Liver (tissue), 9 donors: ENCODE measurements around the gene COL26A1. TPM values are rescaled to one million over a fixed set of nuclear protein-coding genes. Genes with fewer than 3 reads are reported as not detected.

Experiments
- DNase-seq: peaks from one replicate; pipeline ENCODE4 v3.0.0-alpha.2; 2017; ENCODE audit warnings: low spot score
- H3K27ac ChIP-seq, 2 donors: one replicate each; pipeline ENCODE4 v1.7.0; 2013; ENCODE audit warnings: inconsistent platforms in 2 of 2, low read length in 2 of 2, control low read depth in 1 of 2, low read depth in 1 of 2, mild to moderate bottlenecking in 1 of 2
- H3K27me3 ChIP-seq, 4 donors: one replicate each; pipeline versions ENCODE4 v1.6.1 to v1.7.0; 2013; ENCODE audit warnings: low read length in 3 of 4, inconsistent platforms in 1 of 4, mild to moderate bottlenecking in 1 of 4, moderate library complexity in 1 of 4; ENCODE audit not compliant: control insufficient read depth in 4 of 4, insufficient read depth in 4 of 4
- H3K36me3 ChIP-seq, 4 donors: one replicate each; pipeline versions ENCODE4 v1.6.1 to v1.7.0; 2013; ENCODE audit warnings: low read length in 3 of 4, mild to moderate bottlenecking in 3 of 4, low read depth in 1 of 4, moderate library complexity in 1 of 4; ENCODE audit not compliant: control insufficient read depth in 4 of 4, insufficient read depth in 3 of 4
- H3K4me1 ChIP-seq, 4 donors: one replicate each; pipeline versions ENCODE4 v1.6.1 to v1.7.0; 2013; ENCODE audit warnings: low read length in 3 of 4, mild to moderate bottlenecking in 3 of 4, moderate library complexity in 1 of 4; ENCODE audit not compliant: control insufficient read depth in 4 of 4, insufficient read depth in 4 of 4
- H3K4me3 ChIP-seq, 3 donors: one replicate each; pipeline versions ENCODE4 v1.6.1 to v1.7.0; 2013; ENCODE audit warnings: low read length in 3 of 3, control low read depth in 1 of 3, low read depth in 1 of 3, mild to moderate bottlenecking in 1 of 3
- H3K9ac ChIP-seq, 2 donors: one replicate each; pipeline ENCODE4 v1.7.0; 2013; ENCODE audit warnings: low read length in 2 of 2, mild to moderate bottlenecking in 2 of 2, moderate library complexity in 2 of 2, control low read depth in 1 of 2, low read depth in 1 of 2
- H3K9me3 ChIP-seq, 4 donors: one replicate each; pipeline versions ENCODE4 v1.6.1 to v1.7.0; 2013; ENCODE audit warnings: low read length in 3 of 4; ENCODE audit not compliant: control insufficient read depth in 4 of 4
- EGR1 ChIP-seq, 2 donors: IDR thresholded peaks; 2 replicates each; pipeline ENCODE4 v1.6.1; 2016 to 2018; ENCODE audit warnings: antibody characterized with exemption in 2 of 2, low read depth in 2 of 2
- FOXA1 ChIP-seq: IDR thresholded peaks from 2 replicates; pipeline ENCODE4 v1.6.1; 2016; ENCODE audit warnings: antibody characterized with exemption
- FOXA2 ChIP-seq: IDR thresholded peaks from 2 replicates; pipeline ENCODE4 v1.6.1; 2016; ENCODE audit warnings: antibody characterized with exemption
- GABPA ChIP-seq, 2 donors: IDR thresholded peaks in 1 of 2; conservative IDR thresholded peaks in 1 of 2; 2 replicates each; pipeline ENCODE4 v1.6.1; 2016; ENCODE audit warnings: antibody characterized with exemption in 2 of 2, mild to moderate bottlenecking in 1 of 2, moderate library complexity in 1 of 2
- HNF4A ChIP-seq, 2 donors: conservative IDR thresholded peaks; 2 replicates each; pipeline ENCODE4 v1.6.1; 2016; ENCODE audit warnings: antibody characterized with exemption in 2 of 2, mild to moderate bottlenecking in 2 of 2
- JUND ChIP-seq, 2 donors: IDR thresholded peaks; 2 replicates each; pipeline ENCODE4 v1.6.1; 2016; ENCODE audit warnings: antibody characterized with exemption in 2 of 2
- NR2F2 ChIP-seq: IDR thresholded peaks from 2 replicates; pipeline ENCODE4 v1.6.1; 2016; ENCODE audit warnings: antibody characterized with exemption
- RAD21 ChIP-seq, 2 donors: IDR thresholded peaks; 2 replicates each; pipeline ENCODE4 v1.6.1; 2016; ENCODE audit warnings: antibody characterized with exemption in 2 of 2, mild to moderate bottlenecking in 2 of 2
- RXRA ChIP-seq, 2 donors: IDR thresholded peaks; 2 replicates each; pipeline ENCODE4 v1.6.1; 2017 to 2018; ENCODE audit warnings: antibody characterized with exemption in 2 of 2, mild to moderate bottlenecking in 1 of 2
- SP1 ChIP-seq: IDR thresholded peaks from 2 replicates; pipeline ENCODE4 v1.6.1; 2018; ENCODE audit warnings: antibody characterized with exemption, mild to moderate bottlenecking
- TAF1 ChIP-seq: conservative IDR thresholded peaks from 2 replicates; pipeline ENCODE4 v1.6.1; 2016; ENCODE audit warnings: antibody characterized with exemption, mild to moderate bottlenecking
- YY1 ChIP-seq: IDR thresholded peaks from 2 replicates; pipeline ENCODE4 v1.6.1; 2016; ENCODE audit warnings: antibody characterized with exemption, mild to moderate bottlenecking
- WGBS: extraction: QIAGEN DNeasy Blood & Tissue Kit; methylation state at CpG from one replicate; pipeline ENCODE4 v1.1.7; 2013; 5-methylcytosine and 5-hydroxymethylcytosine counted together
- polyA plus RNA-seq, 2 donors: library from polyadenylated mRNA; stranded (reverse) in 1 of 2; unstranded in 1 of 2; fragments of 200-250 nt in 1 of 2; fragments of >200 nt in 1 of 2; fragmentation: Nextera tagmentation in 1 of 2; extraction: Ambion mirVana in 1 of 2; gene quantifications; one replicate each; pipeline versions ENCODE4 v1.2.1 to v1.2.3, GENCODE V29; 2013 to 2015
- total RNA-seq, 2 donors: library from RNA; depleted of rRNA; stranded (reverse); fragments of >200 nt; gene quantifications; one replicate each; pipeline ENCODE4 v1.2.3, GENCODE V29; 2014
- TF ChIP-seq, protein P1 (sequence below): IDR thresholded peaks from 2 replicates; pipeline ENCODE4 v1.6.1; 2016; ENCODE audit warnings: antibody characterized with exemption
- TF ChIP-seq, protein P2 (sequence below): IDR thresholded peaks from 2 replicates; pipeline ENCODE4 v1.6.1; 2016; ENCODE audit warnings: antibody characterized with exemption
- TF ChIP-seq, protein P3 (sequence below): fragments of 150-350 bp; IDR thresholded peaks from 2 replicates; pipeline ENCODE4 v1.5.1; 2017; ENCODE audit warnings: improper control_type of control experiment, low read depth, low read length; ENCODE audit not compliant: missing input control
- TF ChIP-seq, protein P4 (sequence below): IDR thresholded peaks from 2 replicates; pipeline ENCODE4 v1.6.1; 2016; ENCODE audit warnings: antibody characterized with exemption
- TF ChIP-seq, protein P5 (sequence below): IDR thresholded peaks from 2 replicates; pipeline ENCODE4 v1.6.1; 2016; ENCODE audit warnings: antibody characterized with exemption, mild to moderate bottlenecking
- donor health status: healthy.
- donor health status: healthy.
- donor health status: healthy.
- donor health status: healthy.
- donor health status: healthy.

COL26A1 gene
- total and polyA plus RNA-seq, 4 donors: 0.76 to 1.8 (median 0.96) TPM

DNA sequence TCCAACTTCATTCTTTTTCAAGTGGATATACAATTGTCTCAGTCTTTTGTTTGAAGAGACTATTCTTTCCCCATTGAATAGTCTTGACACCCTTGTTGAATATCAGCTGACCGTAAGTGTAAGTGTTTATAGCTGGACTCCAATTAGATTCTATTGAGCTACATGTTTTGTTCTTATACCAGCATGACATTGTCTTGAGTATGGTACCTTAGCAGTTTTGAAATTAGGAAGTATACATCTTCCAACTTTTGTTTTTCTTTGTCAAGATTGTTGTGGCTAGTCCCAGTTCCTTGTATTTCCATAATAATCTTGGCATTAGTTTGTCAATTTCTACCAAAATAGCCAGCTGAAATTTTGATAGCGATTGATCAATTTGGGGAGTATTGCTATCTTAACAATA lies 209.5 kb downstream of the COL26A1 start:
- peaks cover 0 to 19% (median 4%) of the 10 kb centered on the region in 4 donors for H3K9me3 ChIP-seq
- no peak overlapping the region for H3K9ac ChIP-seq
- no peak for DNase-seq
- no peak overlapping the region for H3K4me3 ChIP-seq
- no peak overlapping the region for H3K27ac ChIP-seq
- TF ChIP-seq, protein P1, sequence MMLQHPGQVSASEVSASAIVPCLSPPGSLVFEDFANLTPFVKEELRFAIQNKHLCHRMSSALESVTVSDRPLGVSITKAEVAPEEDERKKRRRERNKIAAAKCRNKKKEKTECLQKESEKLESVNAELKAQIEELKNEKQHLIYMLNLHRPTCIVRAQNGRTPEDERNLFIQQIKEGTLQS: no peak
- TF ChIP-seq YY1 (no peak), EGR1 (IDR thresholded peaks at IDR 0.05; ENCODE audit: low read depth in 2 of 2) (no peak), RXRA (IDR thresholded peaks at IDR 0.05) (no peak), TAF1 (no peak), SP1 (no peak), RAD21 (IDR thresholded peaks at IDR 0.05) (no peak)
- TF ChIP-seq, protein P2, sequence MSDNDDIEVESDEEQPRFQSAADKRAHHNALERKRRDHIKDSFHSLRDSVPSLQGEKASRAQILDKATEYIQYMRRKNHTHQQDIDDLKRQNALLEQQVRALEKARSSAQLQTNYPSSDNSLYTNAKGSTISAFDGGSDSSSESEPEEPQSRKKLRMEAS: no peak
- TF ChIP-seq, protein P3, sequence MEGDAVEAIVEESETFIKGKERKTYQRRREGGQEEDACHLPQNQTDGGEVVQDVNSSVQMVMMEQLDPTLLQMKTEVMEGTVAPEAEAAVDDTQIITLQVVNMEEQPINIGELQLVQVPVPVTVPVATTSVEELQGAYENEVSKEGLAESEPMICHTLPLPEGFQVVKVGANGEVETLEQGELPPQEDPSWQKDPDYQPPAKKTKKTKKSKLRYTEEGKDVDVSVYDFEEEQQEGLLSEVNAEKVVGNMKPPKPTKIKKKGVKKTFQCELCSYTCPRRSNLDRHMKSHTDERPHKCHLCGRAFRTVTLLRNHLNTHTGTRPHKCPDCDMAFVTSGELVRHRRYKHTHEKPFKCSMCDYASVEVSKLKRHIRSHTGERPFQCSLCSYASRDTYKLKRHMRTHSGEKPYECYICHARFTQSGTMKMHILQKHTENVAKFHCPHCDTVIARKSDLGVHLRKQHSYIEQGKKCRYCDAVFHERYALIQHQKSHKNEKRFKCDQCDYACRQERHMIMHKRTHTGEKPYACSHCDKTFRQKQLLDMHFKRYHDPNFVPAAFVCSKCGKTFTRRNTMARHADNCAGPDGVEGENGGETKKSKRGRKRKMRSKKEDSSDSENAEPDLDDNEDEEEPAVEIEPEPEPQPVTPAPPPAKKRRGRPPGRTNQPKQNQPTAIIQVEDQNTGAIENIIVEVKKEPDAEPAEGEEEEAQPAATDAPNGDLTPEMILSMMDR: no peak
- no peaks in the 10 kb centered on the region for H3K27me3 ChIP-seq
- 92% methylated on average over 2 of the region's 2 CpGs for WGBS
- no peaks in the 10 kb centered on the region for H3K4me1 ChIP-seq
- no peaks in the 10 kb centered on the region for H3K36me3 ChIP-seq

DNA sequence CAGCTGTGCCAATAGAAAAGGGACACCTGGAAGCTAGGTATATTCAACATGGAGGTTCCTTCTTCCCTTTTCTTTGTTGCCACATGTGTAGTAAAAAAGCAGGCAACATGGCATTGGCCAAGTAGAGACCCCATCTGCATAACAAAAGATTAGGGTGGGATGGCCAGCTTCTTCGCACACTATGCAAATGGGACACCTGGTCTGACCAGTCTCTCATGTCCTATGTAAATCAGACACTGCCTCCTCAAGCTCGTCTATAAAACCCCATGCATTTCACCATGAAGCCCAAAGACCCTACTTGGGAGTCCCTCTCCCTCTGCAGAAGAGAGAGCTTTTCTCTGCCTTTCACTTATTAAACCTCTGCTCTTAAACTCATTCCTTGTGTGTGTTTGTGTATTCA lies 212.5 kb downstream of the COL26A1 start:
- H3K27ac ChIP-seq: no peak overlapping the region
- H3K9ac ChIP-seq: no peak overlapping the region
- no peak for TF ChIP-seq RXRA (IDR thresholded peaks at IDR 0.05)
- TF ChIP-seq JUND (IDR thresholded peaks at IDR 0.05): no peak
- no peak for TF ChIP-seq GABPA (IDR thresholded peaks at IDR 0.05 in 1 of 2, conservative IDR thresholded peaks at IDR 0.05 in 1 of 2)
- TF ChIP-seq, protein P2: no peak
- no peak for TF ChIP-seq YY1
- no peak for TF ChIP-seq NR2F2
- TF ChIP-seq FOXA2: no peak
- TF ChIP-seq, protein P4, sequence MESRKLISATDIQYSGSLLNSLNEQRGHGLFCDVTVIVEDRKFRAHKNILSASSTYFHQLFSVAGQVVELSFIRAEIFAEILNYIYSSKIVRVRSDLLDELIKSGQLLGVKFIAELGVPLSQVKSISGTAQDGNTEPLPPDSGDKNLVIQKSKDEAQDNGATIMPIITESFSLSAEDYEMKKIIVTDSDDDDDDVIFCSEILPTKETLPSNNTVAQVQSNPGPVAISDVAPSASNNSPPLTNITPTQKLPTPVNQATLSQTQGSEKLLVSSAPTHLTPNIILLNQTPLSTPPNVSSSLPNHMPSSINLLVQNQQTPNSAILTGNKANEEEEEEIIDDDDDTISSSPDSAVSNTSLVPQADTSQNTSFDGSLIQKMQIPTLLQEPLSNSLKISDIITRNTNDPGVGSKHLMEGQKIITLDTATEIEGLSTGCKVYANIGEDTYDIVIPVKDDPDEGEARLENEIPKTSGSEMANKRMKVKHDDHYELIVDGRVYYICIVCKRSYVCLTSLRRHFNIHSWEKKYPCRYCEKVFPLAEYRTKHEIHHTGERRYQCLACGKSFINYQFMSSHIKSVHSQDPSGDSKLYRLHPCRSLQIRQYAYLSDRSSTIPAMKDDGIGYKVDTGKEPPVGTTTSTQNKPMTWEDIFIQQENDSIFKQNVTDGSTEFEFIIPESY: no peak
- TF ChIP-seq HNF4A (conservative IDR thresholded peaks at IDR 0.05): no peak
- no peak for TF ChIP-seq EGR1 (IDR thresholded peaks at IDR 0.05; ENCODE audit: low read depth in 2 of 2)
- TF ChIP-seq TAF1: no peak
- no peak for TF ChIP-seq SP1
- TF ChIP-seq, protein P3: no peak
- TF ChIP-seq, protein P5, sequence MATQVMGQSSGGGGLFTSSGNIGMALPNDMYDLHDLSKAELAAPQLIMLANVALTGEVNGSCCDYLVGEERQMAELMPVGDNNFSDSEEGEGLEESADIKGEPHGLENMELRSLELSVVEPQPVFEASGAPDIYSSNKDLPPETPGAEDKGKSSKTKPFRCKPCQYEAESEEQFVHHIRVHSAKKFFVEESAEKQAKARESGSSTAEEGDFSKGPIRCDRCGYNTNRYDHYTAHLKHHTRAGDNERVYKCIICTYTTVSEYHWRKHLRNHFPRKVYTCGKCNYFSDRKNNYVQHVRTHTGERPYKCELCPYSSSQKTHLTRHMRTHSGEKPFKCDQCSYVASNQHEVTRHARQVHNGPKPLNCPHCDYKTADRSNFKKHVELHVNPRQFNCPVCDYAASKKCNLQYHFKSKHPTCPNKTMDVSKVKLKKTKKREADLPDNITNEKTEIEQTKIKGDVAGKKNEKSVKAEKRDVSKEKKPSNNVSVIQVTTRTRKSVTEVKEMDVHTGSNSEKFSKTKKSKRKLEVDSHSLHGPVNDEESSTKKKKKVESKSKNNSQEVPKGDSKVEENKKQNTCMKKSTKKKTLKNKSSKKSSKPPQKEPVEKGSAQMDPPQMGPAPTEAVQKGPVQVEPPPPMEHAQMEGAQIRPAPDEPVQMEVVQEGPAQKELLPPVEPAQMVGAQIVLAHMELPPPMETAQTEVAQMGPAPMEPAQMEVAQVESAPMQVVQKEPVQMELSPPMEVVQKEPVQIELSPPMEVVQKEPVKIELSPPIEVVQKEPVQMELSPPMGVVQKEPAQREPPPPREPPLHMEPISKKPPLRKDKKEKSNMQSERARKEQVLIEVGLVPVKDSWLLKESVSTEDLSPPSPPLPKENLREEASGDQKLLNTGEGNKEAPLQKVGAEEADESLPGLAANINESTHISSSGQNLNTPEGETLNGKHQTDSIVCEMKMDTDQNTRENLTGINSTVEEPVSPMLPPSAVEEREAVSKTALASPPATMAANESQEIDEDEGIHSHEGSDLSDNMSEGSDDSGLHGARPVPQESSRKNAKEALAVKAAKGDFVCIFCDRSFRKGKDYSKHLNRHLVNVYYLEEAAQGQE: no peak
- TF ChIP-seq FOXA1: no peak
- TF ChIP-seq, protein P1: no peak
- no peak overlapping the region for H3K4me3 ChIP-seq
- no peaks in the 10 kb centered on the region for H3K27me3 ChIP-seq
- no peaks in the 10 kb centered on the region for H3K36me3 ChIP-seq
- H3K9me3 ChIP-seq: peaks cover 0 to 19% (median 4%) of the 10 kb centered on the region in 4 donors
- WGBS: 51% methylated on average over 2 of the region's 2 CpGs
- H3K4me1 ChIP-seq: peaks cover 0 to 1% (median 0%) of the 10 kb centered on the region in 4 donors
- DNase-seq: no peak
